HCT116 (cell line): ENCODE results near the gene AP5Z1. TPM values are rescaled to one million over a fixed set of nuclear protein-coding genes. Genes with fewer than 3 reads are reported as not detected.

Source experiments
- ATAC-seq: fragments of 200-7000 bp; cut with Tn5 transposase; 2 replicates; pipeline ENCODE4 v1.9.1; 2020; ENCODE audit warnings: mild to moderate bottlenecking, moderate library complexity
- BruUV-seq: library from RNA; stranded (reverse); fragments of 400-500 nt; replicated peaks from 2 replicates; lab custom pipeline; 2021; lab: Mats Ljungman, UMichigan
- CTCF ChIA-PET: fragments of 300-600 bp; sonication (Branson Sonifier 250); formaldehyde crosslinking; loops from one replicate; lab custom pipeline; 2021; ENCODE audit warnings: antibody characterized with exemption; lab: Charles Lee
- POLR2A ChIA-PET: fragments of 300-600, 350-600 bp; sonication (Branson Sonifier 250); formaldehyde crosslinking; loops from one replicate; lab custom pipeline; 2021; ENCODE audit warnings: antibody characterized with exemption; lab: Charles Lee
- RAD21 ChIA-PET, 2 experiments: fragments of 300-600 bp; sonication (Branson Sonifier 250); formaldehyde crosslinking; loops; one replicate each; lab custom pipeline; 2023; ENCODE audit warnings: low total read pairs in 2 of 2; ENCODE audit not compliant: uncharacterized antibody in 2 of 2, unreplicated experiment in 2 of 2, low non-redundant PET in 1 of 2; lab: Charles Lee
- DNase-seq: peaks from one replicate; pipeline ENCODE4 v3.0.0-alpha.2; 2010; ENCODE audit warnings: low read depth, low spot score
- H2AFZ ChIP-seq: fragments of 200-600 bp; shearing (Covaris generic), sonication (generic); 2 replicates; pipeline ENCODE4 v1.6.1; 2017; ENCODE audit warnings: low read depth, mixed run types, mixed read lengths, antibody characterized with exemption, low read length; ENCODE audit not compliant: poor library complexity, severe bottlenecking
- H3K27ac ChIP-seq: 2 replicates; pipeline ENCODE4 v1.5.1; 2012; ENCODE audit warnings: low read depth, low read length
- H3K27me3 ChIP-seq: fragments of 200-600 bp; sonication (generic); 2 replicates; pipeline ENCODE4 v1.6.1; 2016; ENCODE audit warnings: mixed run types, low read length, mixed read lengths; ENCODE audit not compliant: insufficient read depth
- H3K36me3 ChIP-seq, 2 experiments: fragments of 200-500 bp in 1 of 2; fragments of 200-600 bp in 1 of 2; sonication (Bioruptor generic) in 1 of 2; sonication (generic) in 1 of 2; 2 replicates each; pipeline versions ENCODE4 v1.5.1 to v1.6.1; 2014 to 2016; ENCODE audit warnings: low read length in 2 of 2, inconsistent platforms in 1 of 2, mixed read lengths in 1 of 2, mixed run types in 1 of 2; ENCODE audit not compliant: insufficient read depth in 2 of 2, control insufficient read depth in 1 of 2
- H3K4me1 ChIP-seq, 2 experiments: fragments of 200-600 bp in 1 of 2; sonication (generic) in 1 of 2; 2 replicates each; pipeline versions ENCODE4 v1.5.1 to v1.6.1; 2012 to 2017; ENCODE audit warnings: low read length in 2 of 2, inconsistent platforms in 1 of 2, mild to moderate bottlenecking in 1 of 2, mixed read lengths in 1 of 2, mixed run types in 1 of 2, moderate library complexity in 1 of 2; ENCODE audit not compliant: insufficient read depth in 2 of 2, control insufficient read depth in 1 of 2
- H3K4me2 ChIP-seq: fragments of 200-600 bp; sonication (generic); 2 replicates; pipeline ENCODE4 v1.6.1; 2017; ENCODE audit warnings: mixed run types, low read length, mixed read lengths
- H3K4me3 ChIP-seq, 2 experiments: fragments of 200-600 bp in 1 of 2; sonication (generic) in 1 of 2; replicated peaks in 1 of 2; 2 replicates each; pipeline ENCODE4 v1.5.1; 2011 to 2016; ENCODE audit warnings: low read length in 2 of 2, control low read depth in 1 of 2, low read depth in 1 of 2, mild to moderate bottlenecking in 1 of 2, mixed read lengths in 1 of 2, mixed run types in 1 of 2
- H3K79me2 ChIP-seq: fragments of 200-600 bp; sonication (generic); 2 replicates; pipeline ENCODE4 v1.6.1; 2017; ENCODE audit warnings: mild to moderate bottlenecking, mixed run types, low read length, moderate library complexity, mixed read lengths; ENCODE audit not compliant: insufficient read depth
- H3K9ac ChIP-seq: fragments of 200-600 bp; sonication (generic); 2 replicates; pipeline ENCODE4 v1.6.1; 2016; ENCODE audit warnings: low read length, mixed read lengths
- H3K9me2 ChIP-seq: fragments of 200-600 bp; sonication (generic), shearing (Covaris generic); 2 replicates; pipeline ENCODE4 v1.6.1; 2017; ENCODE audit warnings: mixed run types, mild to moderate bottlenecking, moderate library complexity; ENCODE audit not compliant: insufficient read depth
- H3K9me3 ChIP-seq, 2 experiments: fragments of 200-500 bp in 1 of 2; fragments of 200-600 bp in 1 of 2; sonication (Bioruptor generic) in 1 of 2; sonication (generic) in 1 of 2; 2 replicates each; pipeline ENCODE4 v1.6.1; 2014 to 2017; ENCODE audit warnings: low read length in 2 of 2, mixed read lengths in 2 of 2, inconsistent platforms in 1 of 2, low read depth in 1 of 2, mild to moderate bottlenecking in 1 of 2, mixed run types in 1 of 2, moderate library complexity in 1 of 2; ENCODE audit not compliant: control insufficient read depth in 1 of 2, insufficient read depth in 1 of 2
- H4K20me1 ChIP-seq: fragments of 200-600 bp; sonication (generic), shearing (Covaris generic); 2 replicates; pipeline ENCODE4 v1.6.1; 2017; ENCODE audit warnings: mixed run types, mild to moderate bottlenecking, moderate library complexity; ENCODE audit not compliant: insufficient read depth
- CTCF ChIP-seq, 3 experiments: fragments of 200-600 bp in 1 of 3; sonication (generic) in 1 of 3; IDR thresholded peaks in 2 of 3; conservative IDR thresholded peaks in 1 of 3; 2 replicates each; pipeline ENCODE4 v1.5.1; 2012 to 2017; ENCODE audit warnings: low read depth in 2 of 3, low read length in 2 of 3, antibody characterized with exemption in 1 of 3, borderline replicate concordance in 1 of 3, control low read depth in 1 of 3, mild to moderate bottlenecking in 1 of 3, mixed read lengths in 1 of 3, mixed run types in 1 of 3, moderate library complexity in 1 of 3; ENCODE audit not compliant: insufficient read depth in 1 of 3
- MAX ChIP-seq: IDR thresholded peaks from 2 replicates; pipeline ENCODE4 v1.6.1; 2012
- POLR2A ChIP-seq: IDR thresholded peaks from 2 replicates; pipeline ENCODE4 v1.7.0; 2011; ENCODE audit warnings: borderline replicate concordance; ENCODE audit not compliant: insufficient read depth, insufficient read length; ENCODE audit errors: extremely low read depth
- POLR2AphosphoS5 ChIP-seq: IDR thresholded peaks from 2 replicates; pipeline ENCODE4 v1.6.1; 2011; ENCODE audit warnings: mild to moderate bottlenecking, low read depth, low read length, moderate library complexity
- RAD21 ChIP-seq: IDR thresholded peaks from 2 replicates; pipeline ENCODE4 v1.6.1; 2012; ENCODE audit warnings: low read depth, mild to moderate bottlenecking
- REST ChIP-seq: IDR thresholded peaks from 2 replicates; pipeline ENCODE4 v1.6.1; 2012; ENCODE audit warnings: low read depth
- SIN3A ChIP-seq: IDR thresholded peaks from 2 replicates; pipeline ENCODE4 v1.6.1; 2012; ENCODE audit warnings: low read depth
- SP1 ChIP-seq: IDR thresholded peaks from 2 replicates; pipeline ENCODE4 v1.6.1; 2012; ENCODE audit warnings: low read depth
- intact Hi-C: fragments of 100-400 bp; cut with micrococcal nuclease; formaldehyde crosslinking; loops from 2 replicates; pipeline ENCODE4 v1.10.0; 2022
- total RNA-seq: library from RNA; stranded (reverse); gene quantifications from one replicate; pipeline ENCODE4 v1.2.1, GENCODE V29; 2021; ENCODE audit not compliant: unreplicated experiment

AP5Z1 gene
- total RNA-seq, 1 experiment from 2014 or later = 23.2 TPM

- DNase-seq (no peak), ATAC-seq (no peak)
- ChIA-PET RAD21 (no interaction called here), POLR2A (interaction anchor here (0.6 kb wide), 1 partner anchor 7 kb away, joined by 3 read pairs; no protein-coding TSS in a partner anchor), CTCF (no interaction called here)
- BruUV-seq = no TSS peak
- Histone ChIP-seq H3K36me3 (no peaks in the 10 kb centered on the region), H3K9me2 (no peaks in the 10 kb centered on the region), H3K9ac (no peak overlapping the region), H3K4me3 (no peak overlapping the region), H4K20me1 (no peaks in the 10 kb centered on the region), H3K27me3 (no peaks in the 10 kb centered on the region), H3K27ac (no peak overlapping the region), H2AFZ (no peak overlapping the region), H3K79me2 (no peaks in the 10 kb centered on the region), H3K4me2 (no peak overlapping the region), H3K9me3 (no peaks in the 10 kb centered on the region), H3K4me1 (peaks cover 2 to 14% of the 10 kb centered on the region in 2 experiments; a peak in 3 of 4 replicates)
- TF ChIP-seq POLR2A (no peak), SIN3A (no peak), POLR2AphosphoS5 (no peak), RAD21 (no peak), CTCF (IDR thresholded peaks at IDR 0.05 in 2 of 3, conservative IDR thresholded peaks at IDR 0.05 in 1 of 3; ENCODE audit: borderline replicate concordance in 1 of 3, insufficient read depth in 1 of 3, low read depth in 2 of 3, low read length in 2 of 3) (no peak), MAX (no peak), SP1 (no peak), REST (no peak)
- intact Hi-C loops = no loop called here
Observed at GRCh38 chr7:4790516-4790991, 15.1 kb downstream of the AP5Z1 start.
